ENCODE results near the gene DNAJC11.

The DNAJC11 gene

GRCh38 chr1:6673816-6674398 is 27.7 kb downstream of the DNAJC11 start:
- no peak overlapping the region for H3K18ac ChIP-seq (ENCODE audit: low read depth in 1 of 2, low read length in 2 of 2)
- no peak overlapping the region for H3K4ac ChIP-seq (ENCODE audit: low read depth in 1 of 2, low read length in 2 of 2)
- H3K4me2 ChIP-seq (ENCODE audit: low read length, poor library complexity, severe bottlenecking), result no peak overlapping the region
- H3K36me3 ChIP-seq (ENCODE audit: control insufficient read depth in 1 of 2, insufficient read depth in 2 of 2, low read depth in 1 of 2, low read length in 2 of 2), result peaks cover 20 to 54% of the 10 kb centered on the region in 2 experiments
- H2BK12ac ChIP-seq (ENCODE audit: low read length in 2 of 2), result no peak overlapping the region
- H3K79me1 ChIP-seq (replicated peaks; ENCODE audit: low read length, poor library complexity, severe bottlenecking), result peaks cover 21% of the 10 kb centered on the region
- H3K9me3 ChIP-seq (ENCODE audit: control insufficient read depth, low read length), result no peaks in the 10 kb centered on the region
- no peak overlapping the region for H3K4me3 ChIP-seq (ENCODE audit: insufficient read depth in 1 of 2, low read depth in 1 of 2, low read length in 2 of 2)
- 97% methylated on average over 5 of the region's 5 CpGs for WGBS
- no peak overlapping the region for H4K8ac ChIP-seq (ENCODE audit: low read length)
- no peak overlapping the region for H2AFZ ChIP-seq (ENCODE audit: low read depth, low read length)
- no peak overlapping the region for H3K23ac ChIP-seq (ENCODE audit: low read length in 2 of 2)
- H3K14ac ChIP-seq (ENCODE audit: low read length in 2 of 2), result no peak overlapping the region
- H3K4me1 ChIP-seq (ENCODE audit: control insufficient read depth, insufficient read depth, low read depth, low read length), result peaks cover 9% of the 10 kb centered on the region
- no peak overlapping the region for H2BK5ac ChIP-seq (ENCODE audit: low read depth, low read length, poor library complexity, severe bottlenecking)
- no peak for DNase-seq
- no peak overlapping the region for H2BK120ac ChIP-seq (ENCODE audit: low read depth, low read length)
- H3K27ac ChIP-seq (ENCODE audit: low read length, poor library complexity, severe bottlenecking), result no peak overlapping the region
- H3K9ac ChIP-seq (ENCODE audit: low read length), result no peak overlapping the region
- no peak overlapping the region for H2AK5ac ChIP-seq (ENCODE audit: low read length, severe bottlenecking)
- H3K27me3 ChIP-seq (ENCODE audit: control insufficient read depth in 1 of 2, insufficient read depth in 1 of 2, low read length in 2 of 2), result no peaks in the 10 kb centered on the region
- no peak overlapping the region for H4K91ac ChIP-seq (ENCODE audit: low read length)
- H2BK15ac ChIP-seq (ENCODE audit: low read depth, poor library complexity, severe bottlenecking), result no peak overlapping the region

GRCh38 chr1:6672558-6672957 is 29.1 kb downstream of the DNAJC11 start:
- Histone ChIP-seq H3K4me3 (ENCODE audit: insufficient read depth in 1 of 2, low read depth in 1 of 2, low read length in 2 of 2) (no peak overlapping the region), H3K27me3 (ENCODE audit: control insufficient read depth in 1 of 2, insufficient read depth in 1 of 2, low read length in 2 of 2) (no peaks in the 10 kb centered on the region), H2BK15ac (ENCODE audit: low read depth, poor library complexity, severe bottlenecking) (no peak overlapping the region), H3K9ac (ENCODE audit: low read length) (no peak overlapping the region), H3K9me3 (ENCODE audit: control insufficient read depth, low read length) (no peaks in the 10 kb centered on the region), H3K14ac (ENCODE audit: low read length in 2 of 2) (no peak overlapping the region), H3K4me2 (ENCODE audit: low read length, poor library complexity, severe bottlenecking) (no peak overlapping the region), H4K91ac (ENCODE audit: low read length) (no peak overlapping the region), H2AK5ac (ENCODE audit: low read length, severe bottlenecking) (no peak overlapping the region), H3K23ac (ENCODE audit: low read length in 2 of 2) (no peak overlapping the region), H4K8ac (ENCODE audit: low read length) (no peak overlapping the region), H3K4me1 (ENCODE audit: control insufficient read depth, insufficient read depth, low read depth, low read length) (peaks cover 9% of the 10 kb centered on the region), H3K79me1 (replicated peaks; ENCODE audit: low read length, poor library complexity, severe bottlenecking) (peaks cover 22% of the 10 kb centered on the region), H3K27ac (ENCODE audit: low read length, poor library complexity, severe bottlenecking) (no peak overlapping the region), H2BK5ac (ENCODE audit: low read depth, low read length, poor library complexity, severe bottlenecking) (no peak overlapping the region), H2BK120ac (ENCODE audit: low read depth, low read length) (no peak overlapping the region), H2AFZ (ENCODE audit: low read depth, low read length) (no peak overlapping the region), H2BK12ac (ENCODE audit: low read length in 2 of 2) (no peak overlapping the region), H3K36me3 (ENCODE audit: control insufficient read depth in 1 of 2, insufficient read depth in 2 of 2, low read depth in 1 of 2, low read length in 2 of 2) (peaks cover 15 to 49% of the 10 kb centered on the region in 2 experiments), H3K18ac (ENCODE audit: low read depth in 1 of 2, low read length in 2 of 2) (no peak overlapping the region), H3K4ac (ENCODE audit: low read depth in 1 of 2, low read length in 2 of 2) (no peak overlapping the region)
- 51% methylated on average over 2 of the region's 2 CpGs for WGBS
- peak; percentile 84 for DNase-seq

- Histone ChIP-seq H3K79me1 (replicated peaks; ENCODE audit: low read length, poor library complexity, severe bottlenecking) (peaks cover 41% of the 10 kb centered on the region), H3K9ac (ENCODE audit: low read length) (no peak overlapping the region), H2BK12ac (ENCODE audit: low read length in 2 of 2) (no peak overlapping the region), H3K4me2 (ENCODE audit: low read length, poor library complexity, severe bottlenecking) (no peak overlapping the region), H3K9me3 (ENCODE audit: control insufficient read depth, low read length) (no peaks in the 10 kb centered on the region), H3K36me3 (ENCODE audit: control insufficient read depth in 1 of 2, insufficient read depth in 2 of 2, low read depth in 1 of 2, low read length in 2 of 2) (peaks cover 35 to 48% of the 10 kb centered on the region in 2 experiments), H2AK5ac (ENCODE audit: low read length, severe bottlenecking) (no peak overlapping the region), H3K27me3 (ENCODE audit: control insufficient read depth in 1 of 2, insufficient read depth in 1 of 2, low read length in 2 of 2) (no peaks in the 10 kb centered on the region), H2BK120ac (ENCODE audit: low read depth, low read length) (no peak overlapping the region), H3K23ac (ENCODE audit: low read length in 2 of 2) (no peak overlapping the region), H2BK15ac (ENCODE audit: low read depth, poor library complexity, severe bottlenecking) (no peak overlapping the region), H3K14ac (ENCODE audit: low read length in 2 of 2) (no peak overlapping the region), H3K18ac (ENCODE audit: low read depth in 1 of 2, low read length in 2 of 2) (no peak overlapping the region), H3K4me1 (ENCODE audit: control insufficient read depth, insufficient read depth, low read depth, low read length) (no peaks in the 10 kb centered on the region), H2BK5ac (ENCODE audit: low read depth, low read length, poor library complexity, severe bottlenecking) (no peak overlapping the region), H2AFZ (ENCODE audit: low read depth, low read length) (no peak overlapping the region), H3K27ac (ENCODE audit: low read length, poor library complexity, severe bottlenecking) (no peak overlapping the region), H3K4me3 (ENCODE audit: insufficient read depth in 1 of 2, low read depth in 1 of 2, low read length in 2 of 2) (no peak overlapping the region), H4K91ac (ENCODE audit: low read length) (no peak overlapping the region), H3K4ac (ENCODE audit: low read depth in 1 of 2, low read length in 2 of 2) (no peak overlapping the region), H4K8ac (ENCODE audit: low read length) (no peak overlapping the region)
- DNase-seq, result no peak
- WGBS, result over 99% methylated on average over 8 of the region's 9 CpGs
Observed at GRCh38 chr1:6668503-6668902, 33.1 kb downstream of the DNAJC11 start.

- Histone ChIP-seq H2AFZ (ENCODE audit: low read depth, low read length) (no peak overlapping the region), H3K9ac (ENCODE audit: low read length) (no peak overlapping the region), H2AK5ac (ENCODE audit: low read length, severe bottlenecking) (no peak overlapping the region), H3K4me1 (ENCODE audit: control insufficient read depth, insufficient read depth, low read depth, low read length) (no peaks in the 10 kb centered on the region), H3K18ac (ENCODE audit: low read depth in 1 of 2, low read length in 2 of 2) (no peak overlapping the region), H3K36me3 (ENCODE audit: control insufficient read depth in 1 of 2, insufficient read depth in 2 of 2, low read depth in 1 of 2, low read length in 2 of 2) (peaks cover 30 to 56% of the 10 kb centered on the region in 2 experiments), H4K91ac (ENCODE audit: low read length) (no peak overlapping the region), H3K4me3 (ENCODE audit: insufficient read depth in 1 of 2, low read depth in 1 of 2, low read length in 2 of 2) (no peak overlapping the region), H3K23ac (ENCODE audit: low read length in 2 of 2) (no peak overlapping the region), H3K27ac (ENCODE audit: low read length, poor library complexity, severe bottlenecking) (no peak overlapping the region), H2BK15ac (ENCODE audit: low read depth, poor library complexity, severe bottlenecking) (no peak overlapping the region), H3K9me3 (ENCODE audit: control insufficient read depth, low read length) (no peaks in the 10 kb centered on the region), H3K4ac (ENCODE audit: low read depth in 1 of 2, low read length in 2 of 2) (no peak overlapping the region), H2BK12ac (ENCODE audit: low read length in 2 of 2) (no peak overlapping the region), H3K14ac (ENCODE audit: low read length in 2 of 2) (no peak overlapping the region), H3K79me1 (replicated peaks; ENCODE audit: low read length, poor library complexity, severe bottlenecking) (peaks cover 39% of the 10 kb centered on the region), H2BK120ac (ENCODE audit: low read depth, low read length) (no peak overlapping the region), H2BK5ac (ENCODE audit: low read depth, low read length, poor library complexity, severe bottlenecking) (no peak overlapping the region), H3K4me2 (ENCODE audit: low read length, poor library complexity, severe bottlenecking) (no peak overlapping the region), H3K27me3 (ENCODE audit: control insufficient read depth in 1 of 2, insufficient read depth in 1 of 2, low read length in 2 of 2) (no peaks in the 10 kb centered on the region), H4K8ac (ENCODE audit: low read length) (no peak overlapping the region)
- no peak for DNase-seq
- over 99% methylated on average over 6 of the region's 6 CpGs for WGBS
Observed at GRCh38 chr1:6667139-6667538, 34.5 kb downstream of the DNAJC11 start.
